K562 treated with DMSO at 1 percent for 48 hours (cell line): Measurements from ENCODE around the gene BIRC3. TPM values are rescaled to one million over a fixed set of nuclear protein-coding genes. Genes with fewer than 3 reads are reported as not detected.

Experiments
- total RNA-seq: library from RNA; unstranded; fragments of 300-600 nt; gene quantifications from 2 replicates; pipeline ENCODE4 v1.2.3, GENCODE V29; 2022; ENCODE audit warnings: low replicate concordance; ENCODE audit errors: extremely low read depth

BIRC3 gene
- total RNA-seq, result not detected in 2 replicates

GRCh38 chr11:102317099-102317767, at the start of gene BIRC3:
Gene BIRC3 (plus strand): TSS chr11:102317484. CDS start chr11:102324510, 7,026 bp downstream.

GRCh38 chr11:102346748-102347461, 29.6 kb downstream of the BIRC3 start, which contains the start of gene BIRC2:
Gene BIRC2 (plus strand): TSS chr11:102347214. CDS start chr11:102349855, 2,641 bp downstream.

Other genes with a start within 250 kb of the BIRC3 start
- gene YAP1, start 207.0 kb upstream of the BIRC3 start, total RNA-seq, result not detected in 2 replicates
- not detected in 2 replicates for gene BIRC2, start 29.7 kb downstream of the BIRC3 start, total RNA-seq
- gene TMEM123, start 135.3 kb downstream of the BIRC3 start, total RNA-seq, result not detected in 2 replicates
- gene MMP7, start 213.3 kb downstream of the BIRC3 start, total RNA-seq, result not detected in 2 replicates